ENCODE data around the gene CEBPG. TPM values are rescaled to one million over a fixed set of nuclear protein-coding genes. Genes with fewer than 3 reads are reported as not detected.
A peak's percentile ranks its signal among the peaks of the same experiment; 100 is the strongest.

Gene CEBPG
- total and polyA plus RNA-seq, 5 donors: 12.7 to 18.3 (median 15.5) TPM

DNA sequence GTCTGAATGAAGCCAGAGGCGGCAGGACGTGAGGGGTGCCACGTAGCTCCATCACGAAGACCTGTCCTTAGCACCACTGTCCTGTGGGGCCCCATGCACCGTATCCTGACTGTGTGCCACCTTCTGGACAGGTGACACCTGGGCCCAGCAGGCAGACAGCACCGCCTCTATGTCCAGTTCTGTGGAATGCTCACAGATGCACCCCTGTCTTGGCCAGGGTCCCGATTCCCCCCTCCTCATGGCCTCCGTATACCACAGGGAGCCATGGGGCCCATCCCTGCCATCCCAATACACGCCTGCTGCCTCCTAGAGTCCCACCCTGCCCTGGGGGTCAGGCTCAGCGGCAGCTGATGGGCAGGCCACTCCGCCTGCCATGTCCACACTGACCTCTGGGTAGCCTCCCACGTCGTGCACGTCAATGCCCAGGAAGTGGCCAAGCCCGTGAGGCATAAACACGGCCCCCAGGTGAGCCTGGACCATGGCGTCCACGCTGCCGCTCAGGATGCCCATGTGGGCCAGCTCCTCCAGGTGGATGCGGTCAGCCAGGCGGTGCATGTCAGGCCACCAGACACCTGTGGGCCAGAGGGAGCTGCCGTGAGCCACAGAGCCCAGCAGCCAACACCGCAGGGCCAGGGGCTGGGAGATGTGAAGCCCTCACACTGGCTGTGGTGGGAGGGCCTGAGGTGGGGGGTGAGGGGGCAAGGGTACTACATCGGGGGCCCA lies 17.6 kb downstream of the CEBPG start:
- intact Hi-C loops (cut with DNase I): no loop called here
- H3K4me1 ChIP-seq (ENCODE audit: control insufficient read depth, insufficient read depth, low read length): peaks cover 30% of the 10 kb centered on the region
- H3K4me3 ChIP-seq (ENCODE audit: low read length): no peak overlapping the region
- 86% methylated on average over 24 of the region's 24 CpGs for WGBS
- no peaks in the 10 kb centered on the region for H3K27me3 ChIP-seq (ENCODE audit: control insufficient read depth, insufficient read depth)
- no peaks in the 10 kb centered on the region for H3K9me3 ChIP-seq (ENCODE audit: control insufficient read depth, low read length)
- ATAC-seq (no peak), DNase-seq (peak in 1 of 3 donors; percentile 66)
- peak overlapping the region; percentile 49 for H3K27ac ChIP-seq (ENCODE audit: low read length)

DNA sequence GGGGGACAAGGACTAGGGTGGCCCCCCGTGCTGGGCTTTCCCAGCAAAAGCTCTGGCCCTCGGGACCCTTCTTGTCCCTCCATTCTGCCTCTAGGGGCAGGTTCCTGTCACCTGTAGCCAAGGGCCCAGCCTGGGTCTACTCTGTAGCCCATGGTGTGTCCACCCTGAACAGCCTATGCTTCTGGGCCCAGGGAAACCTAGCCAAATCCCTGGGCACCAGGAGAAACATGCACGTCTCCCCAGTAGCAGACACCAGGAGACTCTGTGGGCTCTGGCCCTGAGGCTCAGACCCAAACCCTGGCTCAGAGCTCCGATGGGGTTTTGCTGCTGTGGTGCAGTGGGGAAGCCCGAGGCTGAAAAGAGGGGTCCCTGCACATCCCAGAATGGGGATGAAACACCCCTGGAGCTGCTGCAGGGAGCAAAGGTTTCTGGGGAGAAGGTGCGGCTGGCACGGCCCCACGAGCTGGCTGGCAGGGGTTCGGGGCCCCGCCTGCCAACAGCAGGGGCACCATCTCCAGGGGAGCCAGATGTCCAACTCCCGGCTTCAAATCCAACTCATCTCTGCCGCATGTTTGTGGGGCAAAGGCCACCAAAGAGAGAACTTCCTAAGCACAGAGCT lies 18.2 kb downstream of the CEBPG start:
- no peak for ATAC-seq
- 82% methylated on average over 12 of the region's 12 CpGs for WGBS
- intact Hi-C loops (cut with DNase I): no loop called here
- Histone ChIP-seq H3K9me3 (ENCODE audit: control insufficient read depth, low read length) (no peaks in the 10 kb centered on the region), H3K4me3 (ENCODE audit: low read length) (no peak overlapping the region), H3K27me3 (ENCODE audit: control insufficient read depth, insufficient read depth) (no peaks in the 10 kb centered on the region), H3K4me1 (ENCODE audit: control insufficient read depth, insufficient read depth, low read length) (peaks cover 30% of the 10 kb centered on the region), H3K27ac (ENCODE audit: low read length) (no peak overlapping the region)
- DNase-seq: peak in 1 of 3 donors; percentile 39

DNA sequence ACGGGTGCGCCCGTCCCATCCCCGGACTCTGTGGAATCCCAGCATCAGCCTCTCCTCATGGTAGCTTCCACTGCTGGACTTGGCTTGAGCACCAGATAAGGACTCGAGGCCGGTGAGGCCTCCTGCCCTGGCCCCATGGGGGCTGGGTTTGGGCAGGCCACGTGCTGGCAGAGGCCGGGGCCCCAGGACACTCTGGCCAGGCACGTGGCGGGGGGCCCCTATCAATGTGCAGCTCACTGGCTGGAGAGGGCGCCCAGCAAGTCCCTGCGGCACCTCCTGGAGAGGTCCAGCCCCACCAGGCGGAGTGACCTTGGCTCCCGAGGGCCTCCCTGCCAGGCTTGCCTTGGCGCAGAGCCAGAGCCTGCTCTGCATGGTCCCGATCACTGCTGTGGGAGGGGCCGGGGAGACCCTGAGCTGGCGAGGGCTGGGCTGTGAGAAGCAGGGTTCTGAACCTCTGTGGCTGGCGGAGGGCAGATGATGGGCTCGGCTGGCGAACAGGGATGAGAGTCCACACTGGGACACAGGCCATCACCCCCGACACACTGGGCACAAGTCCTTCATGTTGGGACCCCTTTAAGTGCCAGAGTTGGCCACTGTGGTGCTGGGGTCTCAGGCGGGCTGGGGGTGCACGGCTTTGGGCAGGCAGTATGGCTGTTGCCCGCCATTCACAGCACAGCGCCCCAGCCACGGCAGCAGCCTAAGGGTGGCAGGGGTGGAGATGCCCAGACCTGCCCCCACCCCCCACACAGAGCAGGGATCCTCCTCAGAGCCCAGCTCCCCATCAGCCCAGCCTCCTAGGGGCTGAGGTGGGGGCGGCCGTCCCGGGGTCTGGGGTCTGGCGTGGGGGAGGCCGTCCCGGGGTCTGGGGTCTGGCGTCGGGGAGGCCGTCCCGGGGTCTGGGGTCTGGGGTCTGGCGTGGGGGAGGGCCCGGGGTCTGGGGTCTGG lies 19.1 kb downstream of the CEBPG start:
- H3K4me1 ChIP-seq (ENCODE audit: control insufficient read depth, insufficient read depth, low read length): peaks cover 33% of the 10 kb centered on the region
- no peaks in the 10 kb centered on the region for H3K27me3 ChIP-seq (ENCODE audit: control insufficient read depth, insufficient read depth)
- WGBS: 67% methylated on average over 39 of the region's 39 CpGs
- no peak overlapping the region for H3K27ac ChIP-seq (ENCODE audit: low read length)
- no peak overlapping the region for H3K4me3 ChIP-seq (ENCODE audit: low read length)
- ATAC-seq (no peak), DNase-seq (peak in 2 of 3 donors; percentile 72 to 78)
- no peaks in the 10 kb centered on the region for H3K9me3 ChIP-seq (ENCODE audit: control insufficient read depth, low read length)
- intact Hi-C loops (cut with DNase I): no loop called here

DNA sequence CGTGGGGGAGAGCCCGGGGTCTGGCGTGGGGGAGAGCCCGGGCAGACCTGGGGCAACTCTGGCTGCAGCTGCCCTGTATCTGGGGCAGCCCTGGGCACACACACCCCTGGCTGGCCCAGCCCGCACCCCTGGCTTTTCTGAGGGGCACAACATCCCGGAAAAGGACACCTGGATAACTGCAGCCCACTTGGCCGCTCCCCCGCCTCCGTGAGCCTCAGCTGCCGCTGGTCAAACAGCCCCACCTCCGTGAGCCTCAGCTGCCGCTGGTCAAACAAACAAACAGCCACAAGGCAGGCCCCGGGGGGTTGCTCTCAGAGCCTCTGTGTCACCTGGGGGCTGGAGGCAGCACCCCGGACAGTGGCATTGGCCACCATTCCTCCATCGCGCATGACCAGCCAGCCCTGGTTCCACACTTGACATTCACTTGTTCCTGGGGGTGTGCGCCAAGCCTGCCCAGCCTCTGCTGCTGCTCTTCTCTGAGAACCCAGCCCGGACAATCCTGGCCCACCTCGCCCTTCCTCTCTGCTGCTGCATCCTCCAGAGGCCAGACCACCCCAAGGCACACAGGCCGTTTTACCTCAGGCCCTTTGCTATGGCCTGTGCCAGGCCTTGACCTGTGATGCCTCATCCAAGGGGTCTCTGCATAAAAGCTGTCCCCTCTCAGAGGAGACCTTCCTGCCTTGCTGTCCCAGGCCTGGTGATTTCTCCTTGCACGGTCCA lies 19.9 kb downstream of the CEBPG start:
- H3K9me3 ChIP-seq (ENCODE audit: control insufficient read depth, low read length): no peaks in the 10 kb centered on the region
- peaks cover 31% of the 10 kb centered on the region for H3K4me1 ChIP-seq (ENCODE audit: control insufficient read depth, insufficient read depth, low read length)
- no peak for ATAC-seq
- no peak overlapping the region for H3K27ac ChIP-seq (ENCODE audit: low read length)
- no peaks in the 10 kb centered on the region for H3K27me3 ChIP-seq (ENCODE audit: control insufficient read depth, insufficient read depth)
- WGBS: 80% methylated on average over 21 of the region's 21 CpGs
- DNase-seq: peak in 2 of 3 donors; percentile 55 to 60
- H3K4me3 ChIP-seq (ENCODE audit: low read length): no peak overlapping the region
- intact Hi-C loops (cut with DNase I): no loop called here

DNA sequence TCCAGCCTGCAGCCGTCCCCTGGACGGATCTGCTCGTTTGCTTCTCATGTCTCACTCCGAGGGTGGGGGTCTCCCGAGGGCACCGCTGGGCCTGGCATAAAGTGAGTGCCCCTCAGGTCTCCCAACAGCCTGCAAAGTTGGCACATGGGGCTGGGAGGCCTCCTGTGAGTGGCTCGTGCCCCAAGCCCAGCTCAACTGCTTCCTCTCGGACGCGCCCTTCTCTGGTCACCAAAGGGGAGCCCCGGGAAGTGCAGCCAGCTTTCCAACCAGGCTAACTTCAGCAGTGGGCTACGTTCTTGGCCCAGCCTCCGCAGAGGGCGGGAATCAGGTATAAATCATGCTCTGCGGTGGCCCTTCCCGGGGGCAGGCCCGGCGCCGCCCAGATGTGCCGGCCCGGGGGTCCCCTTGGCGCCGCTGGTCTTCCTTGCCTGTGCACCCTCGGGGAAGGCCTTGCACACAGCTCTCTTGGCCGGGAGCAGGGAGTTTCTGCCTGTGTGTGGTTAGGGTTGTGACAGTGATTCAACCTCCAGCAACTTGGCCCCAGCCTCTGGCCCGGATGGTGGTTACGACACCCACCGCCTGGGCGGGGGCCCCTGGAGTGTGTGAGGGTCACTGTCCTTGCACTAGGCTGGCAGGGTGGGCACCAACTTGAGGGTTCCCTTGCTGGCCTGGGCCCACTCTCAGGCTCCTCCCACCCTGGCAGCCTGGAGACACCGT lies 20.7 kb downstream of the CEBPG start:
- intact Hi-C loops (cut with DNase I): no loop called here
- 62% methylated on average over 30 of the region's 30 CpGs for WGBS
- H3K9me3 ChIP-seq (ENCODE audit: control insufficient read depth, low read length): no peaks in the 10 kb centered on the region
- H3K4me1 ChIP-seq (ENCODE audit: control insufficient read depth, insufficient read depth, low read length): peaks cover 27% of the 10 kb centered on the region
- H3K27me3 ChIP-seq (ENCODE audit: control insufficient read depth, insufficient read depth): no peaks in the 10 kb centered on the region
- peak overlapping the region; percentile 31 for H3K27ac ChIP-seq (ENCODE audit: low read length)
- DNase-seq (peak; percentile 82 to 86 (median 82)), ATAC-seq (peak; percentile 36 to 47)
- H3K4me3 ChIP-seq (ENCODE audit: low read length): no peak overlapping the region

DNA sequence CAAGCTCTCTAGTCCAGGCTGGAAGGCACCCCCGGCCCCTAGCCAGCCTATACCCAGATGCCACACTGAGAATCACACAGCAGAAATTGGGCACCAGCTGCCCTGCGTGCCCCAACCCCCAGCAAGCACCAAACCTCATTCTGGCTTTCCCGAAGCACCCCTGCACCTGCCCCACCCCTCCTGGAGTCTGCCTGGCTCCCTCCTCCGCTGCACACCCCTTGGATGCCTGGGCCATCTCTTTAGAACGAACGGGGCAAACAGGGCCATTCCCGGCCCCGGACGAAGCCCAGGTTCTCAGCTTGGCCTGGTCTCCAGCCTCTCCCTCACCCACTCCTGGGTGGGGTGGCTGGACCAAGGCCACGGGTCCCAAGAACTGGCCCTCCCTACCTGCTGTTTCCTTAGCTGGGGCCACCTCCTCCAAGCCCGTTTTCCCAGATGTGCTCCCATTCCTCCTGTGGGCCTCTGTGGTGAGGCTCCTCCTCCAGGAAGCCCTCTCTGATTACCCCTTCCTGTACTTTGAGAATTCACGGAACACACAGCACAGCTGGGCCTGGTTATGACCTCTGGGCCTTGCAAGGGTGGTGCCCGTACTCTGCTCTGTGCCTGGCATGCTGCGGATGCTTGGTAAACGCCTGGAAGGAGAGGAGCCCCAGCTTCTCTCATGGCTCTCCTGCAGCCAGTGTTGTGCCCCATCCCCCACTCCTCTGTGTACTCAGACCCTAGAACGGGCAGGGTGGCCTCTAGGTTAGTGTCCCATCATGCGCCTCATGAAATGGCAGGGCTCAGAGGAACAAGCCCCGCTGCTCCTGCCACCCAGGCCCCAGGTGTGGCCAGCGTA lies 21.4 kb downstream of the CEBPG start:
- Histone ChIP-seq H3K9me3 (ENCODE audit: control insufficient read depth, low read length) (no peaks in the 10 kb centered on the region), H3K27me3 (ENCODE audit: control insufficient read depth, insufficient read depth) (no peaks in the 10 kb centered on the region), H3K4me3 (ENCODE audit: low read length) (no peak overlapping the region), H3K27ac (ENCODE audit: low read length) (peak overlapping the region; percentile 31), H3K4me1 (ENCODE audit: control insufficient read depth, insufficient read depth, low read length) (peaks cover 27% of the 10 kb centered on the region)
- WGBS: 63% methylated on average over 19 of the region's 19 CpGs
- DNase-seq: peak; percentile 36 to 64 (median 53)
- intact Hi-C loops (cut with DNase I): no loop called here
- peak; percentile 6 to 48 for ATAC-seq

DNA sequence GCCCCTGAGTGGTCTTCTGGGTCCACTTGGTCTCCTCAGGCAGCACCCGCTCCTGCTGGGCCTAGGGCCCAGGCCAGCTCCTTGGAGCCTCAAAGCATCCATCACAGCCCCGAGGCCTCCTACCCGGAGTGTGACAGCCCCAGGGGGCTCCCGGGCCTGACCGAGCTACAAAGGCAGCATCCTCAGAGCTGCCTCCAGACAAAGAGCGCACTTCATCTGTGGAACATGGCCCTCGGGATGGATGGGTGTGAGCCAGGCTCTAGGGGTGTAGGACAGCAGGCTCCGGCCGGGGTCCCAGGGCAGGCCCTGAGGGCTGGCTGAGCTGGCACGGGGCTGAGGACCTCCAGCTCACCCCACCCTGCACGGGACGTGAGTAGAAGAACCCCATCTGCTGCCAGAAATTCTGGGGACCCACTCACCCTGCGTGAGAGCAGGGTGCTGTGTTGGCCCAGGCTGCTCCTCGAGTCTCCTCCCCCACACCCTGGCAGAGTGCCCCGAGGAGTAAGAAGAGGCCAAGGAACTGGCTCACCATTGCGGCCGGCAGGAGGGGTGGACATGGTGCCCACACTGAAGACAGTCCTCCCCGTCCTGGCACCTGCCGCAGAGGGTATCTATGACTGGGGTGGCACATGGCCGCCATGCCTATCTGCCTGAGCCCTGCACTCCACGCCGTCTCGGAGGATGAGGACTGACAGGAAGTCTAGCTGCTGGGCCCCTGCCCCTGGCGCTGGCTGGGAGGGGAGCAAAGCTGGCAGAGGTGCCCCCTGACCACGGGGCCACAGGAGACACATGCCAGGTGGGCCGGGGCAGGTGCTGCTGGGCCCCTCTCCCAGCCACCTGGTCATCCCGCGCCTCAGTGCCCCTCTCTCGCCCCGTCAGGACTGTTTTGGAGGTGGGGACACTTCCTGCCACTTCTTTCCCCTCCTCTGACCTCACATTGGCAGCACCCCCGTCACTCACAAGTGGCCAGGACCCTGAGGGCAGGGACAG lies 22.3 kb downstream of the CEBPG start:
- Histone ChIP-seq H3K27me3 (ENCODE audit: control insufficient read depth, insufficient read depth) (no peaks in the 10 kb centered on the region), H3K9me3 (ENCODE audit: control insufficient read depth, low read length) (no peaks in the 10 kb centered on the region), H3K4me3 (ENCODE audit: low read length) (no peak overlapping the region), H3K4me1 (ENCODE audit: control insufficient read depth, insufficient read depth, low read length) (peaks cover 25% of the 10 kb centered on the region), H3K27ac (ENCODE audit: low read length) (no peak overlapping the region)
- 57% methylated on average over 31 of the region's 31 CpGs for WGBS
- intact Hi-C loops (cut with DNase I): no loop called here
- DNase-seq (peak; percentile 80 to 90 (median 85)), ATAC-seq (peak; percentile 17 to 20)

DNA sequence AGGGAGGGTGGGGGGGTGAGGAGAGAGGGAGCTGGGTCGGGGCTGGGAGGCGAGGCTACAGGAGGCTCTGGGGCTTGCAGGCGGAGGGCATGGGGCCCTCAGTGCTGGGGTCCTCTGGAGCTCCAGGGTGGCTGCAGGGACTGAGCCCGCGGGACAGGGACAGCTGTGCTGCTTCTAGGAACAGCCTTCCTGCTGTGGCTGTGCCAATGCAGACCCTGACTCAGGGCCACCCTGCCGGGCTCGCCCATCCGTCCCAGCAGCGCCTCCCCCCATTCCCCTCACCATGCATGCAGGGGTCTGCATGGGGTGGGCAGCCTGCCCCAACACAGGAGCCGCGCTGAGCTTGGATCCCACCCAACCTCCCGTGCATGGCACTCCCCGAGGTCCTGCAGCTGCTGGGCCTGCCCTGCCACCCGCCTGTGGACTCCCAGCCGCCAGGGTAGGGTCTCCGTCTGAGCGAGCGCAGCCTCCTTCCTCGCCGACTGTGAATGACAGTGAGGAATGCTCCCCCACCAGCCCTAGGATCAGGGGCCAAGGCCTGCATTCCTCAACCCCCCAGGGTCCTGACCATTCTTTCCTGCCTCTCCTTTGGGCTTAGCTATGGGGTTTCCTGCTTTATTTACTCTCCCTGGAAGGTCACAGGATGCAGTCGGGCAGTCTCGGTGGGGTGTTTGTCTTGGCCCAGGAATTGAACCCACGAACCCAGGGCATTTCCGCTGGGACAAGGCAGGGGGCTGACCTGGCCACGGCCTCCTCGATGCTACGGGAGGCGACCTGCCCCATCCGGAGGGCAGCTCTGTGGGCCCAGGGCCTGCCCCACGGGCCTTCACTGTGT lies 23.4 kb downstream of the CEBPG start:
- no peaks in the 10 kb centered on the region for H3K27me3 ChIP-seq (ENCODE audit: control insufficient read depth, insufficient read depth)
- H3K4me1 ChIP-seq (ENCODE audit: control insufficient read depth, insufficient read depth, low read length): peaks cover 22% of the 10 kb centered on the region
- peak; percentile 42 to 61 for ATAC-seq
- intact Hi-C loops (cut with DNase I): no loop called here
- peak overlapping the region; percentile 19 for H3K27ac ChIP-seq (ENCODE audit: low read length)
- no peaks in the 10 kb centered on the region for H3K9me3 ChIP-seq (ENCODE audit: control insufficient read depth, low read length)
- DNase-seq: peak in 2 of 3 donors; percentile 76 to 82
- 49% methylated on average over 30 of the region's 30 CpGs for WGBS
- no peak overlapping the region for H3K4me3 ChIP-seq (ENCODE audit: low read length)

Measured in right cardiac atrium (tissue), 5 donors.